Suprapubic skin (tissue), 4 donors: ENCODE results near the gene TTC23.
A peak's percentile ranks its signal among the peaks of the same experiment; 100 is the strongest.

Source experiments
- CTCF ChIP-seq, 2 donors: fragments of 200-600 bp in 1 of 2; fragments of 450-650 bp in 1 of 2; sonication (generic) in 1 of 2; IDR thresholded peaks; one replicate each; pipeline ENCODE4 v1.5.1; 2016 to 2019; ENCODE audit warnings: antibody characterized with exemption in 2 of 2, mild to moderate bottlenecking in 1 of 2, moderate library complexity in 1 of 2
- EP300 ChIP-seq: sonication (generic); formaldehyde crosslinking; IDR thresholded peaks from one replicate; pipeline ENCODE4 v1.6.1; 2017; ENCODE audit warnings: antibody characterized with exemption
- POLR2A ChIP-seq, 2 donors: fragments of 450-650 bp; IDR thresholded peaks; one replicate each; pipeline ENCODE4 v1.6.1; 2017; ENCODE audit warnings: antibody characterized with exemption in 2 of 2, mild to moderate bottlenecking in 2 of 2, moderate library complexity in 2 of 2
- POLR2AphosphoS5 ChIP-seq, 3 donors: sonication (generic); formaldehyde crosslinking; IDR thresholded peaks; one replicate each; pipeline ENCODE4 v1.6.1; 2017; ENCODE audit warnings: antibody characterized with exemption in 3 of 3

GRCh38 chr15:99143655-99144610, 105.4 kb downstream of the TTC23 start:
- TF ChIP-seq CTCF (IDR thresholded peaks at IDR 0.05), result no peak
- no peak for TF ChIP-seq POLR2A (IDR thresholded peaks at IDR 0.05)
- TF ChIP-seq EP300, result no peak
- peak in 1 of 3 donors; percentile 30 for TF ChIP-seq POLR2AphosphoS5 (IDR thresholded peaks at IDR 0.05)
